ENCODE measurements around the gene GRB14. TPM values are rescaled to one million over a fixed set of nuclear protein-coding genes. Genes with fewer than 3 reads are reported as not detected.

GRB14 gene
- total RNA-seq, 1 experiment from 2014 or later = 6.3 TPM

GRCh38 chr2:164496881-164497280, 124.4 kb downstream of the GRB14 start:
- H4K20me1 ChIP-seq (ENCODE audit: insufficient read depth) = no peaks in the 10 kb centered on the region
- RAD21 ChIA-PET (ENCODE audit: low non-redundant PET in 1 of 2, low total read pairs in 2 of 2, uncharacterized antibody in 2 of 2, unreplicated experiment in 2 of 2) = no interaction called here
- no peaks in the 10 kb centered on the region for H3K27me3 ChIP-seq (ENCODE audit: insufficient read depth, low read length)
- no peak overlapping the region for H3K4me3 ChIP-seq (replicated peaks in 1 of 2; ENCODE audit: low read depth in 1 of 2, low read length in 2 of 2)
- no TSS peak for BruUV-seq (replicated peaks)
- H3K9ac ChIP-seq (ENCODE audit: low read length) = no peak overlapping the region
- no peaks in the 10 kb centered on the region for H3K9me3 ChIP-seq (ENCODE audit: control insufficient read depth in 1 of 2, insufficient read depth in 1 of 2, low read depth in 1 of 2, low read length in 2 of 2)
- H3K4me2 ChIP-seq (ENCODE audit: low read length) = no peak overlapping the region
- intact Hi-C loops (cut with micrococcal nuclease) = no loop called here
- no peak for DNase-seq (ENCODE audit: low read depth, low spot score)
- no peaks in the 10 kb centered on the region for H3K9me2 ChIP-seq (ENCODE audit: insufficient read depth)
- no peaks in the 10 kb centered on the region for H3K79me2 ChIP-seq (ENCODE audit: insufficient read depth, low read length)
- H3K36me3 ChIP-seq (ENCODE audit: control insufficient read depth in 1 of 2, insufficient read depth in 2 of 2, low read length in 2 of 2) = no peaks in the 10 kb centered on the region
- H3K4me1 ChIP-seq (ENCODE audit: control insufficient read depth in 1 of 2, insufficient read depth in 2 of 2, low read length in 2 of 2) = no peaks in the 10 kb centered on the region
- no peak overlapping the region for H2AFZ ChIP-seq (ENCODE audit: low read depth, low read length, poor library complexity, severe bottlenecking)
- POLR2A ChIA-PET = no interaction called here
- no peak for TF ChIP-seq CEBPB (IDR thresholded peaks at IDR 0.05; ENCODE audit: low read depth)
- no peak for TF ChIP-seq SRF (IDR thresholded peaks at IDR 0.05; ENCODE audit: low read depth)
- TF ChIP-seq EZH2phosphoT487 (IDR thresholded peaks at IDR 0.05; ENCODE audit: borderline replicate concordance) = no peak
- TF ChIP-seq JUND (IDR thresholded peaks at IDR 0.05) = no peak
- TF ChIP-seq SIN3A (IDR thresholded peaks at IDR 0.05; ENCODE audit: low read depth) = no peak
- no peak for TF ChIP-seq FOSL1 (IDR thresholded peaks at IDR 0.05; ENCODE audit: low read depth)
- TF ChIP-seq EZH2 (IDR thresholded peaks at IDR 0.05) = no peak
- no peak for TF ChIP-seq POLR2A (IDR thresholded peaks at IDR 0.05; ENCODE audit: borderline replicate concordance, extremely low read depth, insufficient read depth, insufficient read length)
- TF ChIP-seq ATF3 (IDR thresholded peaks at IDR 0.05) = no peak
- TF ChIP-seq POLR2AphosphoS5 (IDR thresholded peaks at IDR 0.05; ENCODE audit: low read depth, low read length) = no peak
- TF ChIP-seq TCF7L2 (IDR thresholded peaks at IDR 0.05; ENCODE audit: borderline replicate concordance, extremely low read depth, insufficient read depth, insufficient read length) = no peak
- TF ChIP-seq CTCF (IDR thresholded peaks at IDR 0.05 in 2 of 3, conservative IDR thresholded peaks at IDR 0.05 in 1 of 3; ENCODE audit: borderline replicate concordance in 1 of 3, insufficient read depth in 1 of 3, low read depth in 2 of 3, low read length in 2 of 3) = no peak
- no peak for TF ChIP-seq EGR1 (IDR thresholded peaks at IDR 0.05; ENCODE audit: low read depth)
- TF ChIP-seq ZNF274 (IDR thresholded peaks at IDR 0.05; ENCODE audit: low read depth, low read length) = no peak
- CTCF ChIA-PET = no interaction called here
- no peak for ATAC-seq
- H3K27ac ChIP-seq (ENCODE audit: low read depth, low read length) = no peak overlapping the region

Data from HCT116 (cell line).